AG04450 (cell line): ENCODE data around the gene ZCCHC7. TPM values are rescaled to one million over a fixed set of nuclear protein-coding genes. Genes with fewer than 3 reads are reported as not detected.
"Not testable (repeated sequence)": the region's sequence is repeated elsewhere in the genome, so short reads cannot be mapped to it uniquely, and the experiment has no call there.

Experiments used
- CTCF ChIA-PET: fragments of 300-600, 350-600 bp; formaldehyde crosslinking; extraction: SDS; loops from one replicate; lab custom pipeline; 2022; ENCODE audit warnings: antibody characterized with exemption, inconsistent platforms; lab: Charles Lee
- POLR2A ChIA-PET: fragments of 350-600 bp; formaldehyde crosslinking; extraction: SDS; loops from one replicate; lab custom pipeline; 2021; ENCODE audit warnings: antibody characterized with exemption, inconsistent platforms; lab: Yijun Ruan, JAX
- DNase-seq: peaks from one replicate; pipeline ENCODE4 v3.0.0-alpha.2; 2011; ENCODE audit warnings: low read depth, low spot score
- H3K27ac ChIP-seq: one replicate; pipeline ENCODE4 v1.5.1; 2012; ENCODE audit warnings: low read depth, low read length, control low read depth
- H3K27me3 ChIP-seq: one replicate; pipeline ENCODE4 v1.6.0; 2012; ENCODE audit warnings: low read length; ENCODE audit not compliant: control insufficient read depth, insufficient read depth
- H3K4me3 ChIP-seq: 2 replicates; pipeline ENCODE4 v1.5.1; 2011; ENCODE audit warnings: mild to moderate bottlenecking, low read depth, low read length, control low read depth
- H3K9me3 ChIP-seq: 2 replicates; pipeline ENCODE4 v1.5.1; 2012; ENCODE audit warnings: low read length; ENCODE audit not compliant: control insufficient read depth, insufficient read depth
- polyA plus RNA-seq: library from polyadenylated mRNA; depleted of rRNA; stranded (reverse); fragments of >200 nt; gene quantifications from 2 replicates; pipeline ENCODE4 v1.2.3, GENCODE V29; 2011
- TF ChIP-seq, protein P1 (sequence below): IDR thresholded peaks from 2 replicates; pipeline ENCODE4 v1.5.1; 2011; ENCODE audit warnings: low read depth, low read length, control low read depth, inconsistent platforms

ZCCHC7 gene
- polyA plus RNA-seq, 1 experiment = 21.6 TPM

DNA sequence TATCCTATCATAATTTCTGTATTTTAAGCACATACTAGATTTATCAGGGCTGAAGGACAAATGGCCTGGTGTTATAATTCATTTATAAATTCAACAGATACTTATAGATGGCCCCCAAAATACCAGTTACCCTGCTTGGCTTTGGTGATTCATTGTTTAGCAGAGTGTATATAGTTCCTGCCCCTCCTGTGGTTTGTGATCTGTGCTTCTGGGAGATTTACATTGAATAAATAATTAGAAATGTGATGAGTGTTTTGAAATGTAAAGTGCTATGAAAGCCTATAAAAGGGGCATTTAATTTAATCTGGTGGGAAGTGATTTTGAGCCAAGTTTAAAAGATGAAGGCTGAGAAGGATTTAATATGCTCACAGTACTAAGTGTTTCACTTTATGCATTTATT is 36.7 kb upstream of the ZCCHC7 start:
- POLR2A ChIA-PET = no interaction called here
- H3K27ac ChIP-seq = no peak overlapping the region
- TF ChIP-seq, protein P1, sequence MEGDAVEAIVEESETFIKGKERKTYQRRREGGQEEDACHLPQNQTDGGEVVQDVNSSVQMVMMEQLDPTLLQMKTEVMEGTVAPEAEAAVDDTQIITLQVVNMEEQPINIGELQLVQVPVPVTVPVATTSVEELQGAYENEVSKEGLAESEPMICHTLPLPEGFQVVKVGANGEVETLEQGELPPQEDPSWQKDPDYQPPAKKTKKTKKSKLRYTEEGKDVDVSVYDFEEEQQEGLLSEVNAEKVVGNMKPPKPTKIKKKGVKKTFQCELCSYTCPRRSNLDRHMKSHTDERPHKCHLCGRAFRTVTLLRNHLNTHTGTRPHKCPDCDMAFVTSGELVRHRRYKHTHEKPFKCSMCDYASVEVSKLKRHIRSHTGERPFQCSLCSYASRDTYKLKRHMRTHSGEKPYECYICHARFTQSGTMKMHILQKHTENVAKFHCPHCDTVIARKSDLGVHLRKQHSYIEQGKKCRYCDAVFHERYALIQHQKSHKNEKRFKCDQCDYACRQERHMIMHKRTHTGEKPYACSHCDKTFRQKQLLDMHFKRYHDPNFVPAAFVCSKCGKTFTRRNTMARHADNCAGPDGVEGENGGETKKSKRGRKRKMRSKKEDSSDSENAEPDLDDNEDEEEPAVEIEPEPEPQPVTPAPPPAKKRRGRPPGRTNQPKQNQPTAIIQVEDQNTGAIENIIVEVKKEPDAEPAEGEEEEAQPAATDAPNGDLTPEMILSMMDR = no peak
- CTCF ChIA-PET = no interaction called here
- no peak for DNase-seq
- no peaks in the 10 kb centered on the region for H3K27me3 ChIP-seq
- peaks cover 5% of the 10 kb centered on the region for H3K9me3 ChIP-seq
- no peak overlapping the region for H3K4me3 ChIP-seq

- TF ChIP-seq, protein P1 = no peak
- Histone ChIP-seq H3K27ac (no peak overlapping the region), H3K4me3 (no peak overlapping the region), H3K9me3 (no peaks in the 10 kb centered on the region; the same call in 1 of the 2 replicates), H3K27me3 (no peaks in the 10 kb centered on the region)
- no peak for DNase-seq
- CTCF ChIA-PET = interaction anchor here (1.3 kb wide), 1 partner anchor 52 kb away, joined by 3 read pairs; no protein-coding TSS in a partner anchor
- POLR2A ChIA-PET = no interaction called here
These were observed 35.1 kb upstream of the ZCCHC7 start for GRCh38 chr9:37085233-37085632.

DNA sequence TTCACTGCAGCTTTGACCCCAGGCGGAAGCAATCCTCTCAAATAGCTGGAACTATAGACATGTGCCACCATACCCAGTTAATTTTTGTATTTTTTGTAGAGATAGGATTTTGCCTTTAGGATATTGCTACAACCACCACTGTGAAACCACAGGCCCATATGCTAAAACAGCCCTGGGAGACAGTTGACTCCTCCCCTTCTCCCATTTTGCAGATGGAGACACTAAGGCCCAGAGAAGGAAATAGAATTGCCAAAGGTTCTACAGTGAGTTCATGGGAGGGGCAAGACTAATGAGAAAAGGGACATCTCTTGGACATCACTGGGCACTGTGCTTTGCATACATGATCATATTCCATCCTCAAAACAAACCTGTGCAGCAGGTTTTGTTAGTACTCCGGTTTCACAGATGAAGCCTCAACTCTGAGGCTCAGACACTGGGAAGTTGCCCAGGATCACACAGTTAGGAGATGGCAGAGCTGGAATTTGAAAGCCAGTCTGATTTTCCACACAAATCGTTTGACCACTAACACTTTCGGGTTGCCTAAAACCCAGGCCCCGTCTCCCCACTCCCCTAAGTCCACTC is 27.6 kb upstream of the ZCCHC7 start:
- CTCF ChIA-PET = interaction anchor here (1.6 kb wide), 1 partner anchor 219 kb away, joined by 6 read pairs; no protein-coding TSS in a partner anchor

DNA sequence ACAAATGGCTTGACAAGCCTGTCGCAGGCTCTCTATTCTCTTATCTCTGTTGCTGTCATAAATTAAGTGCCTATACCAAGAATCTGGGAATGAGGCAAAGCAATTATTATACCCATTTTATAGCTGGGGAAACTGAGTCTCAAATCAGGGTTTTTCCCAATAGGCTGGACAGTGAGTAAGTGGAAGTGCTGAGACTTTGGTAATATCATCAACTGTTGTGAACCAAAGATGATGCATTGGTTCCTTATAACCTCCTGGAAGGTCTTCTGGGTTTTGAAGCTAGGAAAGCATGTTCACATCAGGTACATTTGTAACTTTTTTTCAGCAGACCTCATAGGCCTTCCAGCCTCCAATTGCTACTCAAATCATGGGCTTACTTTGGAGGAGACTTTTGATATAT is 25.6 kb upstream of the ZCCHC7 start:
- no peak overlapping the region for H3K4me3 ChIP-seq
- CTCF ChIA-PET = no interaction called here
- no peak for DNase-seq
- POLR2A ChIA-PET = no interaction called here
- no peak overlapping the region for H3K27ac ChIP-seq
- H3K9me3 ChIP-seq = no peaks in the 10 kb centered on the region; the same call in 1 of the 2 replicates
- TF ChIP-seq, protein P1 = no peak
- no peaks in the 10 kb centered on the region for H3K27me3 ChIP-seq

More for the DNA sequence above, 27.6 kb upstream of the ZCCHC7 start:
- H3K9me3 ChIP-seq, DNase-seq, H3K4me3 ChIP-seq, H3K27me3 ChIP-seq, H3K27ac ChIP-seq, POLR2A ChIA-PET: not testable (repeated sequence)

DNA sequence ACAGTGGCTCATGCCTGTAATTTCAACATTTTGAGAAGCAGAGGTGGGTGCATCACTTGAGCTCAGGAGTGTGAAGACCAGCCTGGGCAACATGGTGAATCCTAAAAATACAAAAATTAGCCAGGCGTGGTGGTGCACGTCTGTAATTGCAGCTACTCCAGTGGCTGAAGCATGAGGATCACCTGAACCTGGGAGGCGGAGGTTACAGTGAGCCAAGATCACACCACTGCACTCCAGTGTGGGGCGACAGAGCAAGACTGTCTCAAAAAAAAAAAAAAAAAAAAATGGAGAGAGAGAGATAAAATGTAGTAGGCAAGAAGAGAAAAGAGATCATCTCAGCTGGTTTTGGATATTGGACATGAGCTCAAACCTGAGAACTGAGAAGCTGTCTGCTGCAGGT is 23.7 kb upstream of the ZCCHC7 start:
- Histone ChIP-seq H3K27ac (no peak overlapping the region), H3K9me3 (no peaks in the 10 kb centered on the region; the same call in 1 of the 2 replicates), H3K27me3 (no peaks in the 10 kb centered on the region), H3K4me3 (no peak overlapping the region)
- POLR2A ChIA-PET = no interaction called here
- TF ChIP-seq, protein P1 = no peak
- CTCF ChIA-PET = interaction anchor here (0.7 kb wide), 1 partner anchor 14 kb away, joined by 4 read pairs; no protein-coding TSS in a partner anchor
- no peak for DNase-seq
